ENCODE results near the gene TYRO3. TPM values are rescaled to one million over a fixed set of nuclear protein-coding genes. Genes with fewer than 3 reads are reported as not detected.
A peak's percentile ranks its signal among the peaks of the same experiment; 100 is the strongest.

TYRO3 gene
- total RNA-seq, 1 experiment from 2014 or later, result 118 TPM

DNA sequence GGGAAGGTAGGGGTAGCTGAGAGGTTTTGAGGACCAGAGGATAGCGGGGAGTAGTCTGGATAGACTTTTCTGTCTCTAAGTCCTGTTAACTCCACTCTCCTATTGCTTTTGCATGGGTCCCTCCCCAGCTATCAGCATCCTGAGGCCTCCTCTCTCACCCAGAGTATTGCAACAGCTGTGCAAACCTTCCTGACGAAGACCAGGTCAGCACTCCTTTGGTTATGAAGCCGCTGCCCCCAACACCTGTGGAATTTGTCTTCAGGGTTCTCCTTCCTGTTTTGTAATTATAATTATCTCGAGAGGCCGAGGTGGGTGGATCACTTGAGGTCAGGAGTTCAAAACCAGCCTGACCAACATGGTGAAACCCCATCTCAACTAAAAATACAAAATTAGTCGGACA is 24.8 kb downstream of the TYRO3 start:
- Mint-ChIP-seq H3K36me3 (ENCODE audit: insufficient read depth, unreplicated experiment) (peaks cover 24% of the 10 kb centered on the region), H3K4me3 (ENCODE audit: unreplicated experiment) (no peak overlapping the region), H3K4me1 (ENCODE audit: low read depth, unreplicated experiment) (peaks cover 23% of the 10 kb centered on the region), H3K27ac (ENCODE audit: unreplicated experiment) (peak overlapping the region; percentile 92), H3K27me3 (ENCODE audit: insufficient read depth, unreplicated experiment) (no peaks in the 10 kb centered on the region), H3K9me3 (ENCODE audit: unreplicated experiment) (no peaks in the 10 kb centered on the region)
- peaks cover 37% of the 10 kb centered on the region for H3K4me1 ChIP-seq
- intact Hi-C loops (cut with micrococcal nuclease; ENCODE audit: unreplicated experiment), result loop anchor here (1.0 to 5.0 kb wide), 4 partner anchors 15 to 189 kb away; partner anchors contain the start of genes MAPKBP1, MGA and TYRO3
- no peak overlapping the region for H3K4me3 ChIP-seq (ENCODE audit: low read depth, low read length)
- no TSS peak for BruUV-seq (replicated peaks)
- H3K9me3 ChIP-seq, result no peaks in the 10 kb centered on the region
- H3K36me3 ChIP-seq (ENCODE audit: control insufficient read depth, insufficient read depth, low read length), result no peaks in the 10 kb centered on the region
- POLR2A ChIA-PET, result interaction anchor here (0.5 to 3.5 kb wide), 8 partner anchors 16 to 190 kb away, joined by 3 to 35 read pairs (median 8); partner anchors contain the start of genes MAPKBP1 and MGA
- DNase-seq, result peak; percentile 69 to 88
- CTCF ChIA-PET, result interaction anchor here (0.6 to 3.0 kb wide), 3 partner anchors 16 to 118 kb away, joined by 3 to 17 read pairs (median 9); no protein-coding TSS in a partner anchor
- TF ChIP-seq, protein P1, sequence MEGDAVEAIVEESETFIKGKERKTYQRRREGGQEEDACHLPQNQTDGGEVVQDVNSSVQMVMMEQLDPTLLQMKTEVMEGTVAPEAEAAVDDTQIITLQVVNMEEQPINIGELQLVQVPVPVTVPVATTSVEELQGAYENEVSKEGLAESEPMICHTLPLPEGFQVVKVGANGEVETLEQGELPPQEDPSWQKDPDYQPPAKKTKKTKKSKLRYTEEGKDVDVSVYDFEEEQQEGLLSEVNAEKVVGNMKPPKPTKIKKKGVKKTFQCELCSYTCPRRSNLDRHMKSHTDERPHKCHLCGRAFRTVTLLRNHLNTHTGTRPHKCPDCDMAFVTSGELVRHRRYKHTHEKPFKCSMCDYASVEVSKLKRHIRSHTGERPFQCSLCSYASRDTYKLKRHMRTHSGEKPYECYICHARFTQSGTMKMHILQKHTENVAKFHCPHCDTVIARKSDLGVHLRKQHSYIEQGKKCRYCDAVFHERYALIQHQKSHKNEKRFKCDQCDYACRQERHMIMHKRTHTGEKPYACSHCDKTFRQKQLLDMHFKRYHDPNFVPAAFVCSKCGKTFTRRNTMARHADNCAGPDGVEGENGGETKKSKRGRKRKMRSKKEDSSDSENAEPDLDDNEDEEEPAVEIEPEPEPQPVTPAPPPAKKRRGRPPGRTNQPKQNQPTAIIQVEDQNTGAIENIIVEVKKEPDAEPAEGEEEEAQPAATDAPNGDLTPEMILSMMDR (IDR thresholded peaks at IDR 0.05; ENCODE audit: insufficient read depth in 1 of 2, low read depth in 1 of 2, low read length in 1 of 2, severe bottlenecking in 1 of 2, unreplicated experiment in 1 of 2), result no peak
- H3K27me3 ChIP-seq (replicated peaks; ENCODE audit: control insufficient read depth, insufficient read depth, low read length), result no peaks in the 10 kb centered on the region

DNA sequence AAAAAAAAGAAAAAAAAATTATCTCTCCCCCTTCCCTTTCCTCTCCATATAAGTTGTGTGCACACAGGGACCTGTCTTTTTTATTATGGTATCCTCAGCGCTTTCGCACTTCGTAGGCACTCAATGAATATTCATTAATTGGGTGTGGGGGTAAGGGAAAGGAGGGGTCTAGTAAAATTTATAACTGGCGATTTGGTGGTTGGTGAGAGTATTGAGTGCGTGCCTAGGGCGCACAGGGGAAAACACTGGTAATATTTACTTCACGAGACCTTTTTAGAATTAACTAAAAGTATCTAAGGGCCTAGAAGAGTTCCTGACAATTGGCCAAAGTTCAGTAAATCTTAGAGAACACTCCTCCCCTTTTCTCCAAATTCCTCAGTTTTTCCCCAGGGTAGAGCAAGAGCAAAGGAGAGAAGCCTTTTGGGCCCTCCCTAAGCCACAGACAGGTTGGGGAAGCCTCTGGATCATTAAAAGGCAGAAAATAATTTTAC is 25.7 kb downstream of the TYRO3 start:
- peak overlapping the region; percentile 49 for H3K4me3 ChIP-seq (ENCODE audit: low read depth, low read length)
- intact Hi-C loops (cut with micrococcal nuclease; ENCODE audit: unreplicated experiment), result loop anchor here (1.0 to 5.0 kb wide), 5 partner anchors 16 to 188 kb away; partner anchors contain the start of genes MAPKBP1, MGA and TYRO3
- Mint-ChIP-seq H3K4me3 (ENCODE audit: unreplicated experiment) (peak overlapping the region; percentile 79), H3K9me3 (ENCODE audit: unreplicated experiment) (no peaks in the 10 kb centered on the region), H3K36me3 (ENCODE audit: insufficient read depth, unreplicated experiment) (peaks cover 23% of the 10 kb centered on the region), H3K27ac (ENCODE audit: unreplicated experiment) (peak overlapping the region; percentile 92), H3K27me3 (ENCODE audit: insufficient read depth, unreplicated experiment) (no peaks in the 10 kb centered on the region), H3K4me1 (ENCODE audit: low read depth, unreplicated experiment) (peaks cover 23% of the 10 kb centered on the region)
- no TSS peak for BruUV-seq (replicated peaks)
- POLR2A ChIA-PET, result interaction anchor here (0.8 to 3.5 kb wide), 11 partner anchors 9 to 189 kb away, joined by 3 to 35 read pairs (median 6); partner anchors contain the start of genes MAPKBP1, MGA and RPAP1
- H3K9me3 ChIP-seq, result no peaks in the 10 kb centered on the region
- DNase-seq, result peak in 1 of 2 experiments; percentile 42
- peaks cover 44% of the 10 kb centered on the region for H3K4me1 ChIP-seq
- no peaks in the 10 kb centered on the region for H3K36me3 ChIP-seq (ENCODE audit: control insufficient read depth, insufficient read depth, low read length)
- CTCF ChIA-PET, result interaction anchor here (0.6 to 3.0 kb wide), 6 partner anchors 15 to 691 kb away, joined by 3 to 17 read pairs (median 7); no protein-coding TSS in a partner anchor
- H3K27me3 ChIP-seq (replicated peaks; ENCODE audit: control insufficient read depth, insufficient read depth, low read length), result no peaks in the 10 kb centered on the region
- TF ChIP-seq, protein P1 (IDR thresholded peaks at IDR 0.05; ENCODE audit: insufficient read depth in 1 of 2, low read depth in 1 of 2, low read length in 1 of 2, severe bottlenecking in 1 of 2, unreplicated experiment in 1 of 2), result no peak

DNA sequence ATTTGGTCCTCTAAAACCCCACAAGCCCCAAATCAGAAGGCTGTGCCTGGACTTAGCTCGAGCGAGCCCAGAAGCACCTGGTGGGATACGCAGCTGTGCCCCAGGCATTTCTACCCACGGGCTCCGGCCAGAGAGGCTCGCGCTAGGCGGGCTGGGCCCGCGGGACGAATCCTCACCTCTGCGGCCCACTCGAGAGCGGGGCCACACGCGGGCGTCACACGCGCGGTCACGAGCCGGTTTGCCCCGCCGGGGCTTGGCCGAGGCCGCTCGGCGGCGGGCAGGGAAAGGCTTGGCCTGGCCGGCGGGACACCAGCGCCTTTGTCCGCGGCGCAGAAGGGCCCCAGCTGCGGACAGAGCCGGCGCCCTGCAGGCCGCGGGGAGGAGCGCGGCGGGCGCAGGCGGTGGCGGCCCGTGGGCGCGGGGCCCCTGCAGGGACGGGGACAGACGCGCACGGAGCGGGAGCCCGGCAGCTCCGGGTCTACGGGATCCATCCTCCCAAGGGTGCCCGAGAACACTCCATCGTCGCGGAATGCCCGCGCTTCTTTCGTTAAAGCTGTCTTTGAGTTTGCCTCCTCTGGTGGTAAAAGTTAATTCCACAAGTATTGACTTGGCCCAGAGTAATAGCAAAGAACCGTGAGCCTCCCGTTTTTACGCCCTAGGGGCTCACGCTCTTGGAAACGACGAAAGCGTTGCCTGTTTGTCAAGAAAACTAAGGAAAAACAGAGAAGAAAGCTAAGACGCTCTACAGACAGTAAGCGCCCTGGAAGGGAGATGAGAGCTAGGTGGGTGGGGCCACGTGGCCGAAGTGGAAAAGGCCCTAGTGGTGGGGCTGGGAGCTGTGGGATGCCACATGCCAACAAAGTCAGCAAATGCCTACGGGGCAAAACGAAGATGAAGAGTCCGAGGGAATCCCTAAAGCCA is 26.4 kb downstream of the TYRO3 start:
- TSS peak; percentile 90 for BruUV-seq (replicated peaks)
- POLR2A ChIA-PET, result interaction anchor here (0.6 to 3.5 kb wide), 16 partner anchors 9 to 1144 kb away, joined by 3 to 35 read pairs (median 5); partner anchors contain the start of genes MAPKBP1, MGA and RPAP1
- H3K27ac Mint-ChIP-seq (ENCODE audit: unreplicated experiment), result peak overlapping the region; percentile 92

More for the DNA sequence above, 26.4 kb downstream of the TYRO3 start:
- TF ChIP-seq, protein P1 (IDR thresholded peaks at IDR 0.05; ENCODE audit: insufficient read depth in 1 of 2, low read depth in 1 of 2, low read length in 1 of 2, severe bottlenecking in 1 of 2, unreplicated experiment in 1 of 2), result peak; percentile 42 to 44
- peak; percentile 82 to 89 for DNase-seq
- Histone ChIP-seq H3K27me3 (replicated peaks; ENCODE audit: control insufficient read depth, insufficient read depth, low read length) (no peaks in the 10 kb centered on the region), H3K9me3 (no peaks in the 10 kb centered on the region), H3K4me3 (ENCODE audit: low read depth, low read length) (peak overlapping the region; percentile 49), H3K4me1 (peaks cover 51% of the 10 kb centered on the region), H3K36me3 (ENCODE audit: control insufficient read depth, insufficient read depth, low read length) (no peaks in the 10 kb centered on the region)
- Mint-ChIP-seq H3K9me3 (ENCODE audit: unreplicated experiment) (no peaks in the 10 kb centered on the region), H3K27me3 (ENCODE audit: insufficient read depth, unreplicated experiment) (no peaks in the 10 kb centered on the region), H3K4me1 (ENCODE audit: low read depth, unreplicated experiment) (peaks cover 30% of the 10 kb centered on the region), H3K36me3 (ENCODE audit: insufficient read depth, unreplicated experiment) (peaks cover 23% of the 10 kb centered on the region), H3K4me3 (ENCODE audit: unreplicated experiment) (peak overlapping the region; percentile 79)
- intact Hi-C loops (cut with micrococcal nuclease; ENCODE audit: unreplicated experiment), result loop anchor here (1.0 to 2.0 kb wide), 2 partner anchors 27 to 36 kb away; partner anchors contain the start of gene TYRO3
- CTCF ChIA-PET, result interaction anchor here (0.6 to 3.0 kb wide), 8 partner anchors 17 to 690 kb away, joined by 3 to 17 read pairs (median 6); partner anchors contain the start of gene RPAP1
